Activated CD8-positive, alpha-beta T cell treated with anti-CD3 and anti-CD28 coated beads for 36 hours (primary cell): ENCODE measurements around the gene OBSCN. TPM values are rescaled to one million over a fixed set of nuclear protein-coding genes. Genes with fewer than 3 reads are reported as not detected.

ENCODE experiments used
- ATAC-seq: fragments of 200-7000 bp; cut with Tn5 transposase; one replicate; pipeline ENCODE4 v1.10.0; 2021; ENCODE audit warnings: mild to moderate bottlenecking, moderate library complexity
- CTCF ChIA-PET: fragments of 350-600 bp; sonication (Branson Sonifier 250); formaldehyde crosslinking; loops from one replicate; lab custom pipeline; 2021; ENCODE audit warnings: antibody characterized with exemption; lab: Charles Lee
- POLR2A ChIA-PET: fragments of 350-600 bp; sonication (Branson Sonifier 250); formaldehyde crosslinking; loops from one replicate; lab custom pipeline; 2021; ENCODE audit warnings: antibody characterized with exemption; lab: Charles Lee
- DNase-seq: peaks from one replicate; pipeline ENCODE4 v3.0.0-alpha.2; 2020
- H3K27ac Mint-ChIP-seq: one replicate; pipeline ENCODE4 v1.8.0; 2021; ENCODE audit warnings: mild to moderate bottlenecking, mixed read lengths
- H3K27me3 Mint-ChIP-seq: one replicate; pipeline ENCODE4 v1.8.0; 2021; ENCODE audit warnings: mixed read lengths
- H3K36me3 Mint-ChIP-seq: one replicate; pipeline ENCODE4 v1.8.0; 2021; ENCODE audit warnings: low read depth, mixed read lengths
- H3K4me1 Mint-ChIP-seq: one replicate; pipeline ENCODE4 v1.8.0; 2021; ENCODE audit warnings: low read depth, mixed read lengths
- H3K4me3 Mint-ChIP-seq: one replicate; pipeline ENCODE4 v1.8.0; 2021; ENCODE audit warnings: mild to moderate bottlenecking, moderate library complexity, mixed read lengths
- H3K9me3 Mint-ChIP-seq: one replicate; pipeline ENCODE4 v1.8.0; 2021; ENCODE audit warnings: mixed read lengths
- intact Hi-C: fragments of 100-400 bp; cut with micrococcal nuclease; formaldehyde crosslinking; loops from one replicate; pipeline ENCODE4 v1.10.0; 2022
- total RNA-seq, 2 experiments: library from RNA; stranded (reverse); gene quantifications; one replicate each; pipeline ENCODE4 v1.2.3, GENCODE V29; 2021
- TF ChIP-seq, protein P1 (sequence below): fragments of 200-600 bp; IDR thresholded peaks from one replicate; pipeline ENCODE4 v1.8.0; 2022; ENCODE audit warnings: antibody characterized with exemption, mild to moderate bottlenecking

Gene OBSCN
- total RNA-seq, 2 experiments from 2014 or later = 21.6 to 23.7 TPM

DNA sequence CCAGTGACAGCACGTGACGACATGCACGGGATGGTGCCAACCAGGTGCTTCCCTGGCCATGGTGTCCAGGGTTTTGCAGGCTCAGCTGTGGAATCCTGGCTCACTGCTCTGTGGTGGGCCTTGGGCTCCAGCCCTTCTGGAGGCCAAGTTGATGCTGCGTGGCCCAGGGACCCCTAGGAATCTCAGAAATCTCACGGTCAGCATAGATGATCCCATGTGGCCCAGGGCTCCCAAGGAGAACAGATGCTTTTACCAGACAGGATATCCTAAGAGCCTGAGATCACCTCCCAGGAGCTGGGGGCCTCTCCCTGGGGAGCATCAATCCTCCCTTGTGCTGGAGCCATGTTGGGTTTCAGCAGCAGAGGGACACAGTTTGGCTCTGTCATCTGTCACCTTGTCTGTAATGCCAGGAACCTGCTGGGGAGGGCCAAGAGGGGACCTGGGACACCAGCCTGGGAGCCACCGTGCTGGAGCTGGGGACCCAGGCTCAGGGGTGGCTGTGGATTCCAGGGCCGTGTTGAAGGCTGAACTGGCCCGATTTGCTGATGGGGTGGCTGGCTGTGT is 134.9 kb downstream of the OBSCN start:
- peaks cover 6% of the 10 kb centered on the region for H3K36me3 Mint-ChIP-seq
- no peak overlapping the region for H3K4me3 Mint-ChIP-seq
- no peaks in the 10 kb centered on the region for H3K27me3 Mint-ChIP-seq
- ChIA-PET CTCF (no interaction called here), POLR2A (interaction anchor here (1.3 kb wide), 1 partner anchor 22 kb away, joined by 4 read pairs; no protein-coding TSS in a partner anchor)
- peaks cover 3% of the 10 kb centered on the region for H3K9me3 Mint-ChIP-seq
- H3K4me1 Mint-ChIP-seq = no peaks in the 10 kb centered on the region
- TF ChIP-seq, protein P1, sequence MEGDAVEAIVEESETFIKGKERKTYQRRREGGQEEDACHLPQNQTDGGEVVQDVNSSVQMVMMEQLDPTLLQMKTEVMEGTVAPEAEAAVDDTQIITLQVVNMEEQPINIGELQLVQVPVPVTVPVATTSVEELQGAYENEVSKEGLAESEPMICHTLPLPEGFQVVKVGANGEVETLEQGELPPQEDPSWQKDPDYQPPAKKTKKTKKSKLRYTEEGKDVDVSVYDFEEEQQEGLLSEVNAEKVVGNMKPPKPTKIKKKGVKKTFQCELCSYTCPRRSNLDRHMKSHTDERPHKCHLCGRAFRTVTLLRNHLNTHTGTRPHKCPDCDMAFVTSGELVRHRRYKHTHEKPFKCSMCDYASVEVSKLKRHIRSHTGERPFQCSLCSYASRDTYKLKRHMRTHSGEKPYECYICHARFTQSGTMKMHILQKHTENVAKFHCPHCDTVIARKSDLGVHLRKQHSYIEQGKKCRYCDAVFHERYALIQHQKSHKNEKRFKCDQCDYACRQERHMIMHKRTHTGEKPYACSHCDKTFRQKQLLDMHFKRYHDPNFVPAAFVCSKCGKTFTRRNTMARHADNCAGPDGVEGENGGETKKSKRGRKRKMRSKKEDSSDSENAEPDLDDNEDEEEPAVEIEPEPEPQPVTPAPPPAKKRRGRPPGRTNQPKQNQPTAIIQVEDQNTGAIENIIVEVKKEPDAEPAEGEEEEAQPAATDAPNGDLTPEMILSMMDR = no peak
- ATAC-seq (no peak), DNase-seq (no peak)
- intact Hi-C loops = no loop called here
- no peak overlapping the region for H3K27ac Mint-ChIP-seq

DNA sequence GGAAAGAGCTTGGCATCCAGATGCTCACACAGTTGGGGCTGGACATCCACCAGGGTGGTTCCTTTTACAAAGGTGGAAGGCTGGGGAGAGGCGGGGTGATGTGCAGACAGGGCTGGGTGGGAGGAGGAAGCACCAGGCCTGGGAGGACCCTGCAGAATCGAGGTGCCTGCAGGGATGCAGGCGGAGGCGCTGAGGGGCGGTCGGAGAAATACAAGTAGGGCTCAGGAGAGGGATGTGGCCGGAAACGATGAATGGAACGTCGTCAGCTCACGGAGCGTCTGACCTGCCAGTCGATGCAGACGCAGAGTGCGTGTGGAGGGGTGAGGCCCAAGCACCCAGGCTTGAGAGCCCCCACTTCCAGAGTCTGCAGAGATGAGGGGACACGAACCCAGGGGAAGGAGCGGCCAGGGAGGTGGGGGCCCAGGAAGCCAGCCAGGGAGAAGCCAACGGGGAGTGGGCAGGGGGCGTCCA is 135.4 kb downstream of the OBSCN start:
- CTCF ChIA-PET = no interaction called here
- Mint-ChIP-seq H3K4me1 (no peaks in the 10 kb centered on the region), H3K27me3 (no peaks in the 10 kb centered on the region), H3K36me3 (peaks cover 6% of the 10 kb centered on the region), H3K4me3 (no peak overlapping the region), H3K27ac (no peak overlapping the region), H3K9me3 (peaks cover 3% of the 10 kb centered on the region)
- intact Hi-C loops = no loop called here
- no peak for ATAC-seq
- POLR2A ChIA-PET = interaction anchor here (1.3 kb wide), 1 partner anchor 22 kb away, joined by 4 read pairs; no protein-coding TSS in a partner anchor
- TF ChIP-seq, protein P1 = no peak
- no peak for DNase-seq

DNA sequence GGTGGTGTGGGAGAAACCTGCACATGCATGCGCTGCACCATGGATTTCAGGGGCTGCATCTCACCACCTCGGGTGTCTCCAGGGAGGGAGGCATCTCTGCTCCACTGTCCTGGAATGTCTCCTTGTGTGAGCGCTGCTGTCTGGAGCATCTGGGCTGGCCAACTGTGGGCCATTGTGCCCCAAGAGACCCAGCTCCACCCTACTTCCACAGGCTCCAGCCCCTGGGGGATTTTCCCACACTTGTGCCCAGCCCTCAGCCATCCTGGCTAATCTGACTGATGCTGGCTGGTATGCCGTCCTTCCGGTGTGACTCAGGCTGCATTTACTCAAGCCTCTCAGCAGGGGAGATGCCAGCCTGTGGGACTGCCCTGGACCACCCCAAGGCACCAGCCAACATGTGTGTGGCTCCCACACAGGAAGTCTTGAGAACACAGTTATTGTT is 136.8 kb downstream of the OBSCN start:
- intact Hi-C loops = no loop called here
- ATAC-seq (no peak), DNase-seq (no peak)
- no peaks in the 10 kb centered on the region for H3K4me1 Mint-ChIP-seq
- peaks cover 3% of the 10 kb centered on the region for H3K9me3 Mint-ChIP-seq
- peaks cover 6% of the 10 kb centered on the region for H3K36me3 Mint-ChIP-seq
- no peaks in the 10 kb centered on the region for H3K27me3 Mint-ChIP-seq
- ChIA-PET POLR2A (no interaction called here), CTCF (no interaction called here)
- no peak overlapping the region for H3K27ac Mint-ChIP-seq
- H3K4me3 Mint-ChIP-seq = no peak overlapping the region
- TF ChIP-seq, protein P1 = no peak

DNA sequence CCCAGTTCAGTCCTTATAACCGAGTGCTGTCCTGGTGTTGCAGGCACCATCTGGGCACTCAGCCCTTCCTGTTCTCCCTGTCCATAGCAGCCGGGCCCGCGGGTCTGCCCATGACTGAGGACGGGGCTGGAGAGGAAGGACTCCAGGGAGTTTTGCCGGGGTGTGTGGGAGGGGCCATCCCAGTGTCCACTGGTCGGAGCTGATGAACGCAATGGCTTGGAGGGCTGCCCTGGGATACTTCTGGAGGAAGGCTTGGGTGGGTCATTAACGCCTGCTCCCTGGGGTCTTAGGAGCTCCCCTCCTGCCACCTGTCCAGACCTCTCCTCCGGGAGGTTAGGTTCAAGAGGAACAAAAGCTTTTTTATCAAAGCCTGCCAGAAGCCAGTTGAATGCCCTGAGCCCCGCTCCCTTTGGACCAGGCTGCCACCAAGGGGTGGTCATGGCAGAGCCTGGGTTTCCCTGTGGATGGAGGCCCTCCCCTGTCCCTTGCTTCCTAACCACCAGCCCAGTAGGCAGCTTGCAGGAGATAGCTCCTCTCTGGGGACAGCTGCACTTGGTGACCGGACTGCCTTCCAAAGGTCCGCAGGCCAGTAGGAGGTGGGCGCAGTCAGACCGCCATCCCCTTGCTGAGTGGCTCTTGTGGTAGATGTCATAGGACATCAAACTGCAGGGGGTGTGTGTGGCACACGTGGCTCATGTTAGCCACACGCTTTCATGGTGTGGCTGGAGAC is 137.5 kb downstream of the OBSCN start:
- H3K36me3 Mint-ChIP-seq = peaks cover 6% of the 10 kb centered on the region
- H3K27ac Mint-ChIP-seq = no peak overlapping the region
- TF ChIP-seq, protein P1 = no peak
- intact Hi-C loops = no loop called here
- no peaks in the 10 kb centered on the region for H3K27me3 Mint-ChIP-seq
- H3K9me3 Mint-ChIP-seq = peaks cover 3% of the 10 kb centered on the region
- POLR2A ChIA-PET = no interaction called here
- H3K4me1 Mint-ChIP-seq = no peaks in the 10 kb centered on the region
- CTCF ChIA-PET = no interaction called here
- DNase-seq (no peak), ATAC-seq (no peak)
- no peak overlapping the region for H3K4me3 Mint-ChIP-seq

DNA sequence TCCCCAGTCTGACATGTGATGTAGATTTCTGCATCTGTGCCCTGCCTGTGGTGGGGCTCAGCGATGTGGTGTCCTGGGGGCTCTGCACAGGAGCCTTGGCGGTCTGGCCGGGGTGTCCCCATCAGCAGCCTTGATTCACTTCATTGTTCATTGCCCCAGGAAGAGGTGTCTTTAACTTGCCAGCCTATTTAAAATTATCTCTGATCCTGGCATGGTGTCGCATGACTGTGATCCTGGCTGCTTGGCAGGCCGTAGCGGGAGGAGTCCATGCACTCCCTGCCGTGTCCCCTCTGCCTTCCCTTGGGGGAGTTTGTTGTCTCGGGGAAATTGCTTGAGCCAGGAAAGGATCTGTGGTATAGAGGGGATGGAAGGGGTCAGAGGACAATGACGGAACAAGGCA is 138.9 kb downstream of the OBSCN start:
- Mint-ChIP-seq H3K36me3 (peaks cover 6% of the 10 kb centered on the region), H3K9me3 (peaks cover 3% of the 10 kb centered on the region), H3K27me3 (no peaks in the 10 kb centered on the region), H3K27ac (no peak overlapping the region), H3K4me3 (no peak overlapping the region), H3K4me1 (no peaks in the 10 kb centered on the region)
- TF ChIP-seq, protein P1 = no peak
- ChIA-PET POLR2A (no interaction called here), CTCF (no interaction called here)
- DNase-seq (peak; percentile 0), ATAC-seq (no peak)
- intact Hi-C loops = no loop called here
